ENCODE results near the gene ERMAP.

GRCh38 chr1:42860339-42861013 lies 43.6 kb downstream of the ERMAP start:
- no peak for TF ChIP-seq POLR2A (IDR thresholded peaks at IDR 0.05)
- TF ChIP-seq CTCF (IDR thresholded peaks at IDR 0.05), result no peak

All from adrenal gland (tissue), 5 donors.